Liver (tissue), 9 donors: ENCODE data around the gene ZNF343. TPM values are rescaled to one million over a fixed set of nuclear protein-coding genes. Genes with fewer than 3 reads are reported as not detected.
"Not testable (repeated sequence)": the region's sequence is repeated elsewhere in the genome, so short reads cannot be mapped to it uniquely, and the experiment has no call there.

Experiments
- DNase-seq: peaks from one replicate; pipeline ENCODE4 v3.0.0-alpha.2; 2017; ENCODE audit warnings: low spot score
- H3K27ac ChIP-seq, 2 donors: one replicate each; pipeline ENCODE4 v1.7.0; 2013; ENCODE audit warnings: inconsistent platforms in 2 of 2, low read length in 2 of 2, control low read depth in 1 of 2, low read depth in 1 of 2, mild to moderate bottlenecking in 1 of 2
- H3K27me3 ChIP-seq, 4 donors: one replicate each; pipeline versions ENCODE4 v1.6.1 to v1.7.0; 2013; ENCODE audit warnings: low read length in 3 of 4, inconsistent platforms in 1 of 4, mild to moderate bottlenecking in 1 of 4, moderate library complexity in 1 of 4; ENCODE audit not compliant: control insufficient read depth in 4 of 4, insufficient read depth in 4 of 4
- H3K36me3 ChIP-seq, 4 donors: one replicate each; pipeline versions ENCODE4 v1.6.1 to v1.7.0; 2013; ENCODE audit warnings: low read length in 3 of 4, mild to moderate bottlenecking in 3 of 4, low read depth in 1 of 4, moderate library complexity in 1 of 4; ENCODE audit not compliant: control insufficient read depth in 4 of 4, insufficient read depth in 3 of 4
- H3K4me1 ChIP-seq, 4 donors: one replicate each; pipeline versions ENCODE4 v1.6.1 to v1.7.0; 2013; ENCODE audit warnings: low read length in 3 of 4, mild to moderate bottlenecking in 3 of 4, moderate library complexity in 1 of 4; ENCODE audit not compliant: control insufficient read depth in 4 of 4, insufficient read depth in 4 of 4
- H3K4me3 ChIP-seq, 3 donors: one replicate each; pipeline versions ENCODE4 v1.6.1 to v1.7.0; 2013; ENCODE audit warnings: low read length in 3 of 3, control low read depth in 1 of 3, low read depth in 1 of 3, mild to moderate bottlenecking in 1 of 3
- H3K9ac ChIP-seq, 2 donors: one replicate each; pipeline ENCODE4 v1.7.0; 2013; ENCODE audit warnings: low read length in 2 of 2, mild to moderate bottlenecking in 2 of 2, moderate library complexity in 2 of 2, control low read depth in 1 of 2, low read depth in 1 of 2
- H3K9me3 ChIP-seq, 4 donors: one replicate each; pipeline versions ENCODE4 v1.6.1 to v1.7.0; 2013; ENCODE audit warnings: low read length in 3 of 4; ENCODE audit not compliant: control insufficient read depth in 4 of 4
- ATF3 ChIP-seq: IDR thresholded peaks from 2 replicates; pipeline ENCODE4 v1.6.1; 2016; ENCODE audit warnings: antibody characterized with exemption
- CTCF ChIP-seq: fragments of 150-350 bp; IDR thresholded peaks from 2 replicates; pipeline ENCODE4 v1.5.1; 2017; ENCODE audit warnings: improper control_type of control experiment, low read depth, low read length; ENCODE audit not compliant: missing input control
- EGR1 ChIP-seq, 2 donors: IDR thresholded peaks; 2 replicates each; pipeline ENCODE4 v1.6.1; 2016 to 2018; ENCODE audit warnings: antibody characterized with exemption in 2 of 2, low read depth in 2 of 2
- FOXA2 ChIP-seq: IDR thresholded peaks from 2 replicates; pipeline ENCODE4 v1.6.1; 2016; ENCODE audit warnings: antibody characterized with exemption
- GABPA ChIP-seq, 2 donors: IDR thresholded peaks in 1 of 2; conservative IDR thresholded peaks in 1 of 2; 2 replicates each; pipeline ENCODE4 v1.6.1; 2016; ENCODE audit warnings: antibody characterized with exemption in 2 of 2, mild to moderate bottlenecking in 1 of 2, moderate library complexity in 1 of 2
- HNF4G ChIP-seq: IDR thresholded peaks from 2 replicates; pipeline ENCODE4 v1.6.1; 2016; ENCODE audit warnings: antibody characterized with exemption
- NR2F2 ChIP-seq: IDR thresholded peaks from 2 replicates; pipeline ENCODE4 v1.6.1; 2016; ENCODE audit warnings: antibody characterized with exemption
- RAD21 ChIP-seq, 2 donors: IDR thresholded peaks; 2 replicates each; pipeline ENCODE4 v1.6.1; 2016; ENCODE audit warnings: antibody characterized with exemption in 2 of 2, mild to moderate bottlenecking in 2 of 2
- REST ChIP-seq: IDR thresholded peaks from 2 replicates; pipeline ENCODE4 v1.6.1; 2016; ENCODE audit warnings: antibody characterized with exemption, mild to moderate bottlenecking
- TAF1 ChIP-seq: conservative IDR thresholded peaks from 2 replicates; pipeline ENCODE4 v1.6.1; 2016; ENCODE audit warnings: antibody characterized with exemption, mild to moderate bottlenecking
- YY1 ChIP-seq: IDR thresholded peaks from 2 replicates; pipeline ENCODE4 v1.6.1; 2016; ENCODE audit warnings: antibody characterized with exemption, mild to moderate bottlenecking
- ZBTB33 ChIP-seq: IDR thresholded peaks from 2 replicates; pipeline ENCODE4 v1.6.1; 2016; ENCODE audit warnings: antibody characterized with exemption
- WGBS: extraction: QIAGEN DNeasy Blood & Tissue Kit; methylation state at CpG from one replicate; pipeline ENCODE4 v1.1.7; 2013; 5-methylcytosine and 5-hydroxymethylcytosine counted together
- polyA plus RNA-seq, 2 donors: library from polyadenylated mRNA; stranded (reverse) in 1 of 2; unstranded in 1 of 2; fragments of 200-250 nt in 1 of 2; fragments of >200 nt in 1 of 2; fragmentation: Nextera tagmentation in 1 of 2; extraction: Ambion mirVana in 1 of 2; gene quantifications; one replicate each; pipeline versions ENCODE4 v1.2.1 to v1.2.3, GENCODE V29; 2013 to 2015
- total RNA-seq, 2 donors: library from RNA; depleted of rRNA; stranded (reverse); fragments of >200 nt; gene quantifications; one replicate each; pipeline ENCODE4 v1.2.3, GENCODE V29; 2014
- donor health status: healthy.
- donor health status: healthy.
- donor health status: healthy.
- donor health status: healthy.
- donor health status: healthy.

Gene ZNF343
- total and polyA plus RNA-seq, 4 donors = 3.3 to 10.5 (median 4.2) TPM

GRCh38 chr20:2527762-2528161 is 19.0 kb upstream of the ZNF343 start (continued):
- TF ChIP-seq EGR1 (IDR thresholded peaks at IDR 0.05; ENCODE audit: low read depth in 2 of 2) (no peak), ZBTB33 (no peak), HNF4G (no peak), GABPA (IDR thresholded peaks at IDR 0.05 in 1 of 2, conservative IDR thresholded peaks at IDR 0.05 in 1 of 2) (no peak), YY1 (no peak)

GRCh38 chr20:2526218-2526583 is 17.5 kb upstream of the ZNF343 start:
- WGBS = 87% methylated on average over 5 of the region's 5 CpGs
- H3K9ac ChIP-seq, H3K4me3 ChIP-seq, DNase-seq, H3K9me3 ChIP-seq, H3K27ac ChIP-seq, H3K36me3 ChIP-seq, H3K27me3 ChIP-seq: not testable (repeated sequence)
- peaks cover 0 to 10% (median 2%) of the 10 kb centered on the region in 4 donors for H3K4me1 ChIP-seq

- no peaks in the 10 kb centered on the region for H3K36me3 ChIP-seq
- H3K27ac ChIP-seq = peak overlapping the region; percentile 78 to 82
- no peaks in the 10 kb centered on the region for H3K9me3 ChIP-seq
- H3K27me3 ChIP-seq = no peaks in the 10 kb centered on the region
- DNase-seq = peak; percentile 55
- H3K9ac ChIP-seq = peak overlapping the region; percentile 32 to 94
- peak overlapping the region; percentile 66 to 82 (median 77) for H3K4me3 ChIP-seq
- H3K4me1 ChIP-seq = peaks cover 0 to 10% (median 2%) of the 10 kb centered on the region in 4 donors
- TF ChIP-seq NR2F2 (no peak), EGR1 (IDR thresholded peaks at IDR 0.05; ENCODE audit: low read depth in 2 of 2) (no peak), CTCF (no peak), FOXA2 (no peak), ATF3 (no peak), REST (peak; percentile 28), RAD21 (IDR thresholded peaks at IDR 0.05) (no peak), TAF1 (no peak), YY1 (no peak)
- 1% methylated on average over 64 of the region's 64 CpGs for WGBS
Observed at GRCh38 chr20:2524709-2525506, 16.2 kb upstream of the ZNF343 start.
